Measurements from ENCODE around the gene CYP8B1. TPM values are rescaled to one million over a fixed set of nuclear protein-coding genes. Genes with fewer than 3 reads are reported as not detected.

Gene CYP8B1
- total and polyA plus RNA-seq, 2 of the 13 experiments (the other 11 are each of a cell fraction or from before 2014, with no cell fraction given), result 0.58 to 2.0 TPM

GRCh38 chr3:42829628-42830436 lies 45.8 kb downstream of the CYP8B1 start (continued):
- TF ChIP-seq RORA (CRISPR knock-in tag; IDR thresholded peaks at IDR 0.05) (no peak), KAT8 (CRISPR knock-in tag; IDR thresholded peaks at IDR 0.05) (no peak), MXD3 (CRISPR knock-in tag; IDR thresholded peaks at IDR 0.05) (no peak), ZBTB8A (CRISPR knock-in tag; IDR thresholded peaks at IDR 0.05; ENCODE audit: borderline replicate concordance, low read depth) (no peak), NRL (CRISPR knock-in tag; IDR thresholded peaks at IDR 0.05; ENCODE audit: borderline replicate concordance) (no peak), MLLT10 (CRISPR knock-in tag; IDR thresholded peaks at IDR 0.05) (no peak), TP53 (CRISPR knock-in tag; conservative IDR thresholded peaks at IDR 0.05) (no peak), ZNF552 (CRISPR knock-in tag; IDR thresholded peaks at IDR 0.05; ENCODE audit: borderline replicate concordance) (no peak), ZNF367 (CRISPR knock-in tag; IDR thresholded peaks at IDR 0.05; ENCODE audit: borderline replicate concordance) (no peak), ZNF670 (CRISPR knock-in tag; IDR thresholded peaks at IDR 0.05; ENCODE audit: borderline replicate concordance) (no peak), IRX3 (CRISPR knock-in tag; IDR thresholded peaks at IDR 0.05; ENCODE audit: borderline replicate concordance, low read depth) (no peak), ZNF329 (CRISPR knock-in tag; IDR thresholded peaks at IDR 0.05; ENCODE audit: low read depth) (no peak), IRF1 (CRISPR knock-in tag; IDR thresholded peaks at IDR 0.05; ENCODE audit: low read depth) (no peak), ZBTB46 (CRISPR knock-in tag; IDR thresholded peaks at IDR 0.05; ENCODE audit: borderline replicate concordance) (no peak), YY1 (IDR thresholded peaks at IDR 0.05; ENCODE audit: insufficient read depth, insufficient replicate concordance, low read depth, low read length) (no peak), ZNF124 (CRISPR knock-in tag; IDR thresholded peaks at IDR 0.05) (no peak), ZNF850 (CRISPR knock-in tag; conservative IDR thresholded peaks at IDR 0.05) (no peak), MXD1 (CRISPR knock-in tag; IDR thresholded peaks at IDR 0.05) (no peak), SMAD9 (CRISPR knock-in tag; IDR thresholded peaks at IDR 0.05) (no peak), TCF7L2 (IDR thresholded peaks at IDR 0.05; ENCODE audit: low read depth, low read length) (no peak), IKZF1 (IDR thresholded peaks at IDR 0.05) (no peak), SSRP1 (CRISPR knock-in tag; IDR thresholded peaks at IDR 0.05) (no peak), ZNF878 (CRISPR knock-in tag; IDR thresholded peaks at IDR 0.05) (0 out of 2 replicates have a peak, but pooled peaks have one; percentile 7), ZC3H4 (CRISPR knock-in tag; IDR thresholded peaks at IDR 0.05; ENCODE audit: borderline replicate concordance) (no peak), ZNF326 (CRISPR knock-in tag; IDR thresholded peaks at IDR 0.05; ENCODE audit: borderline replicate concordance) (no peak)

All from HepG2 (cell line).